ENCODE data around the gene CORO2B. TPM values are rescaled to one million over a fixed set of nuclear protein-coding genes. Genes with fewer than 3 reads are reported as not detected.

The CORO2B gene
- polyA plus RNA-seq, 1 of the 3 experiments (the other 2 are of a cell fraction), result 3.6 TPM

- Histone ChIP-seq H3K9me2 (no peaks in the 10 kb centered on the region), H3K9me3 (no peaks in the 10 kb centered on the region), H3K79me2 (ENCODE audit: insufficient read depth) (no peaks in the 10 kb centered on the region), H3K9ac (no peak overlapping the region), H3K4me3 (ENCODE audit: low read depth in 2 of 2, low read length in 1 of 2) (no peak overlapping the region), H3K27me3 (ENCODE audit: insufficient read depth) (no peaks in the 10 kb centered on the region), H3K4me1 (ENCODE audit: control insufficient read depth in 1 of 2, insufficient read depth in 2 of 2, low read depth in 1 of 2, low read length in 1 of 2) (peaks cover 16 to 36% of the 10 kb centered on the region in 2 experiments; a peak in 3 of 4 replicates), H3K36me3 (replicated peaks in 1 of 2; ENCODE audit: control insufficient read depth in 1 of 2, insufficient read depth in 2 of 2, low read length in 1 of 2) (no peaks in the 10 kb centered on the region), H3F3A (replicated peaks; ENCODE audit: insufficient read depth) (no peaks in the 10 kb centered on the region), H3K4me2 (peak overlapping the region; percentile 34), H2AFZ (ENCODE audit: low read depth) (no peak overlapping the region), H3K27ac (ENCODE audit: low read depth in 2 of 2, low read length in 1 of 2) (peak overlapping the region; percentile 52 to 54), H4K20me1 (ENCODE audit: insufficient read depth) (no peaks in the 10 kb centered on the region)
- DNase-seq, result no peak
- no peak for TF ChIP-seq PBX3 (IDR thresholded peaks at IDR 0.05)
- TF ChIP-seq FOXM1 (IDR thresholded peaks at IDR 0.05; ENCODE audit: low read depth), result no peak
- TF ChIP-seq TCF12 (IDR thresholded peaks at IDR 0.05), result no peak
- TF ChIP-seq, protein P1, sequence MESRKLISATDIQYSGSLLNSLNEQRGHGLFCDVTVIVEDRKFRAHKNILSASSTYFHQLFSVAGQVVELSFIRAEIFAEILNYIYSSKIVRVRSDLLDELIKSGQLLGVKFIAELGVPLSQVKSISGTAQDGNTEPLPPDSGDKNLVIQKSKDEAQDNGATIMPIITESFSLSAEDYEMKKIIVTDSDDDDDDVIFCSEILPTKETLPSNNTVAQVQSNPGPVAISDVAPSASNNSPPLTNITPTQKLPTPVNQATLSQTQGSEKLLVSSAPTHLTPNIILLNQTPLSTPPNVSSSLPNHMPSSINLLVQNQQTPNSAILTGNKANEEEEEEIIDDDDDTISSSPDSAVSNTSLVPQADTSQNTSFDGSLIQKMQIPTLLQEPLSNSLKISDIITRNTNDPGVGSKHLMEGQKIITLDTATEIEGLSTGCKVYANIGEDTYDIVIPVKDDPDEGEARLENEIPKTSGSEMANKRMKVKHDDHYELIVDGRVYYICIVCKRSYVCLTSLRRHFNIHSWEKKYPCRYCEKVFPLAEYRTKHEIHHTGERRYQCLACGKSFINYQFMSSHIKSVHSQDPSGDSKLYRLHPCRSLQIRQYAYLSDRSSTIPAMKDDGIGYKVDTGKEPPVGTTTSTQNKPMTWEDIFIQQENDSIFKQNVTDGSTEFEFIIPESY (IDR thresholded peaks at IDR 0.05; ENCODE audit: borderline replicate concordance, low read depth), result no peak
- TF ChIP-seq POLR2AphosphoS5 (IDR thresholded peaks at IDR 0.05; ENCODE audit: low read depth, low read length), result no peak
- TF ChIP-seq FOXJ3 (CRISPR knock-in tag; IDR thresholded peaks at IDR 0.05), result no peak
- no peak for TF ChIP-seq EZH2phosphoT487 (IDR thresholded peaks at IDR 0.05; ENCODE audit: borderline replicate concordance, low read depth)
- TF ChIP-seq, protein P2, sequence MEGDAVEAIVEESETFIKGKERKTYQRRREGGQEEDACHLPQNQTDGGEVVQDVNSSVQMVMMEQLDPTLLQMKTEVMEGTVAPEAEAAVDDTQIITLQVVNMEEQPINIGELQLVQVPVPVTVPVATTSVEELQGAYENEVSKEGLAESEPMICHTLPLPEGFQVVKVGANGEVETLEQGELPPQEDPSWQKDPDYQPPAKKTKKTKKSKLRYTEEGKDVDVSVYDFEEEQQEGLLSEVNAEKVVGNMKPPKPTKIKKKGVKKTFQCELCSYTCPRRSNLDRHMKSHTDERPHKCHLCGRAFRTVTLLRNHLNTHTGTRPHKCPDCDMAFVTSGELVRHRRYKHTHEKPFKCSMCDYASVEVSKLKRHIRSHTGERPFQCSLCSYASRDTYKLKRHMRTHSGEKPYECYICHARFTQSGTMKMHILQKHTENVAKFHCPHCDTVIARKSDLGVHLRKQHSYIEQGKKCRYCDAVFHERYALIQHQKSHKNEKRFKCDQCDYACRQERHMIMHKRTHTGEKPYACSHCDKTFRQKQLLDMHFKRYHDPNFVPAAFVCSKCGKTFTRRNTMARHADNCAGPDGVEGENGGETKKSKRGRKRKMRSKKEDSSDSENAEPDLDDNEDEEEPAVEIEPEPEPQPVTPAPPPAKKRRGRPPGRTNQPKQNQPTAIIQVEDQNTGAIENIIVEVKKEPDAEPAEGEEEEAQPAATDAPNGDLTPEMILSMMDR (IDR thresholded peaks at IDR 0.05), result no peak
- 96% methylated on average over 6 of the region's 6 CpGs for WGBS (ENCODE audit: low lambda C conversion rate)
- POLR2A ChIA-PET, result no interaction called here
- CTCF ChIA-PET, result interaction anchor here (0.7 to 2.3 kb wide), 4 partner anchors 19 to 164 kb away, joined by 3 to 10 read pairs (median 4); no protein-coding TSS in a partner anchor
Measured at GRCh38 chr15:68599153-68599545, 20.4 kb downstream of the CORO2B start.

DNA sequence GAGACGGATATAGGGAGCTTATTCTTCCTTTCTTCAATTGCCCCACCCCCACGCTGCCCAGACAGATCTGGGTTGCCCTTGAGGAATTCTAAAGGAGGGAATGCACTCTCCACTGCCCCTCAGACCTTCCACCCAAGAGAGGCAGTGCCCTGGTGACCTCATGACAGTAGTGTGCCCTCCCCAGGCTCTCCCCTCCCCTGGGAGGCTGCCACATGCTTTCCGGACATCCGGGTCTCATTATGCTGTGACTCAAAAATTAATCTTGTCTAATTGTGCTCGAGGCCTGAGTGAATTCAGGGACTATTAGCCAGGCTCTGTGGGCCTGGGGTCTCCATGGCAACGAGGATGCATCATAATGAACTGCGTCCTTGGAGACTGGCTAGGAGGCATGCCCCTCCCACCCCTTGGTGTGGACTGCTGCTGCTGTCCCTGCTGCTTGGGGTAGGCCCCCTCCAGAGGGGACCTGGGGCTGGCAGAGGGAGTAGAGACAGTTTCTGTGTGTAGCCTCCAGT is 20.8 kb downstream of the CORO2B start:
- H3K27ac ChIP-seq (ENCODE audit: low read depth in 2 of 2, low read length in 1 of 2), result peak overlapping the region; percentile 52 to 54
- H3K9me2 ChIP-seq, result no peaks in the 10 kb centered on the region
- no peaks in the 10 kb centered on the region for H3K36me3 ChIP-seq (replicated peaks in 1 of 2; ENCODE audit: control insufficient read depth in 1 of 2, insufficient read depth in 2 of 2, low read length in 1 of 2)
- DNase-seq, result peak; percentile 91
- no peaks in the 10 kb centered on the region for H3F3A ChIP-seq (replicated peaks; ENCODE audit: insufficient read depth)
- H2AFZ ChIP-seq (ENCODE audit: low read depth), result no peak overlapping the region
- ChIA-PET CTCF (interaction anchor here (0.7 to 2.3 kb wide), 4 partner anchors 19 to 164 kb away, joined by 3 to 10 read pairs (median 4); no protein-coding TSS in a partner anchor), POLR2A (no interaction called here)
- no peaks in the 10 kb centered on the region for H3K27me3 ChIP-seq (ENCODE audit: insufficient read depth)
- TF ChIP-seq RFX5 (IDR thresholded peaks at IDR 0.05; ENCODE audit: low read length) (peak; percentile 62), RAD21 (IDR thresholded peaks at IDR 0.05; ENCODE audit: low read length) (peak; percentile 26), TCF12 (IDR thresholded peaks at IDR 0.05) (no peak; the same call in 1 of the 2 replicates), MAX (IDR thresholded peaks at IDR 0.05; ENCODE audit: low read depth) (peak; percentile 63; the same call in 1 of the 2 replicates), FOXJ3 (CRISPR knock-in tag; IDR thresholded peaks at IDR 0.05) (0 out of 2 replicates have a peak, but pooled peaks have one; percentile 24), YY1 (IDR thresholded peaks at IDR 0.05; ENCODE audit: low read depth) (no peak), MXI1 (IDR thresholded peaks at IDR 0.05; ENCODE audit: low read depth, low read length) (peak; percentile 86), EP300 (IDR thresholded peaks at IDR 0.05; ENCODE audit: borderline replicate concordance in 1 of 2, low read depth in 1 of 2, low read length in 1 of 2) (peak in 1 of 2 experiments; percentile 64; a peak in 1 of 4 replicates)
- H4K20me1 ChIP-seq (ENCODE audit: insufficient read depth), result no peaks in the 10 kb centered on the region
- H3K4me2 ChIP-seq, result peak overlapping the region; percentile 34
- H3K9ac ChIP-seq, result no peak overlapping the region
- H3K4me3 ChIP-seq (ENCODE audit: low read depth in 2 of 2, low read length in 1 of 2), result no peak overlapping the region
- H3K9me3 ChIP-seq, result no peaks in the 10 kb centered on the region
- H3K4me1 ChIP-seq (ENCODE audit: control insufficient read depth in 1 of 2, insufficient read depth in 2 of 2, low read depth in 1 of 2, low read length in 1 of 2), result peaks cover 17 to 36% of the 10 kb centered on the region in 2 experiments; a peak in 3 of 4 replicates
- 27% methylated on average over 7 of the region's 7 CpGs for WGBS (ENCODE audit: low lambda C conversion rate)
- no peaks in the 10 kb centered on the region for H3K79me2 ChIP-seq (ENCODE audit: insufficient read depth)
